Measurements from ENCODE around the gene NTNG2. TPM values are rescaled to one million over a fixed set of nuclear protein-coding genes. Genes with fewer than 3 reads are reported as not detected.

The NTNG2 gene
- total RNA-seq, 1 donor from 2014 or later: 5.0 TPM

GRCh38 chr9:132162764-132163456 is 1.1 kb downstream of the NTNG2 start:
- Histone ChIP-seq H3K4me3 (peak overlapping the region; percentile 50), H3K27ac (no peak overlapping the region), H3K36me3 (no peaks in the 10 kb centered on the region), H3K9me3 (no peaks in the 10 kb centered on the region), H3K27me3 (ENCODE audit: low read depth) (peaks cover 81% of the 10 kb centered on the region), H3K4me1 (peaks cover 37% of the 10 kb centered on the region)
- peak in 1 of 2 donors; percentile 5 for ATAC-seq
- DNase-seq: no peak
- no peak for TF ChIP-seq CTCF (IDR thresholded peaks at IDR 0.05)
- intact Hi-C loops (cut with DNase I): no loop called here

GRCh38 chr9:132163457-132163875 is 1.6 kb downstream of the NTNG2 start:
- Histone ChIP-seq H3K36me3 (no peaks in the 10 kb centered on the region), H3K4me1 (peaks cover 37% of the 10 kb centered on the region), H3K4me3 (peak overlapping the region; percentile 50), H3K27ac (no peak overlapping the region), H3K9me3 (no peaks in the 10 kb centered on the region), H3K27me3 (ENCODE audit: low read depth) (peaks cover 84% of the 10 kb centered on the region)
- no peak for TF ChIP-seq CTCF (IDR thresholded peaks at IDR 0.05)
- no peak for DNase-seq
- intact Hi-C loops (cut with DNase I): no loop called here
- ATAC-seq: no peak

GRCh38 chr9:132163876-132164603 is 2.2 kb downstream of the NTNG2 start:
- ATAC-seq: no peak
- Histone ChIP-seq H3K4me1 (peaks cover 37% of the 10 kb centered on the region), H3K27me3 (ENCODE audit: low read depth) (peaks cover 86% of the 10 kb centered on the region), H3K9me3 (no peaks in the 10 kb centered on the region), H3K27ac (no peak overlapping the region), H3K4me3 (peak overlapping the region; percentile 50), H3K36me3 (no peaks in the 10 kb centered on the region)
- DNase-seq: no peak
- no peak for TF ChIP-seq CTCF (IDR thresholded peaks at IDR 0.05)
- intact Hi-C loops (cut with DNase I): no loop called here

GRCh38 chr9:132164604-132165362 is 2.9 kb downstream of the NTNG2 start:
- ATAC-seq (no peak), DNase-seq (no peak)
- intact Hi-C loops (cut with DNase I): no loop called here

More at GRCh38 chr9:132164604-132165362, 2.9 kb downstream of the NTNG2 start:
- H3K27me3 ChIP-seq (ENCODE audit: low read depth): peaks cover 79% of the 10 kb centered on the region
- no peaks in the 10 kb centered on the region for H3K9me3 ChIP-seq
- H3K4me3 ChIP-seq: peak overlapping the region; percentile 13
- no peak for TF ChIP-seq CTCF (IDR thresholded peaks at IDR 0.05)
- H3K36me3 ChIP-seq: no peaks in the 10 kb centered on the region
- peaks cover 37% of the 10 kb centered on the region for H3K4me1 ChIP-seq
- no peak overlapping the region for H3K27ac ChIP-seq

All from lower lobe of right lung (tissue), 2 donors.